Measurements from ENCODE around the gene ACTR3C.

DNA sequence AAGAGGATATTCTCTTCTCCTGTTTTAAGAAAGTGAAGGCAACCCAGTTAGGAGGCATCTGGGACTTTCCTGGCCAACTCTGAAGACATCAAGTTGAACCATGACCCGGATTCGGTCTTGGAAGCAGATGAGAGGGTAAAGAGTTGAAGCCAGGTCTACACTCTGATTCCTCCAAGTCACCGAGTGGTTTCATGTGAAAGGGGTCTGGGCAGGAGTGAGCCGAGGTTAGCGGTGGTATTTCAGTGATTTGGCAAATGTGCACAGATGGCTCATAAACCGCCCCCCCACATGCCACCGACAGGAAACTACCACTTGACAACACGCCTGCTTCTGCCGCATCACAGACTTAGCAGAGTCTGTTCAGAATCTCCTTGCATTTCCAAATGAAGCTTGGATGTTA is 33.9 kb upstream of the ACTR3C start:
- TF ChIP-seq, protein P1, sequence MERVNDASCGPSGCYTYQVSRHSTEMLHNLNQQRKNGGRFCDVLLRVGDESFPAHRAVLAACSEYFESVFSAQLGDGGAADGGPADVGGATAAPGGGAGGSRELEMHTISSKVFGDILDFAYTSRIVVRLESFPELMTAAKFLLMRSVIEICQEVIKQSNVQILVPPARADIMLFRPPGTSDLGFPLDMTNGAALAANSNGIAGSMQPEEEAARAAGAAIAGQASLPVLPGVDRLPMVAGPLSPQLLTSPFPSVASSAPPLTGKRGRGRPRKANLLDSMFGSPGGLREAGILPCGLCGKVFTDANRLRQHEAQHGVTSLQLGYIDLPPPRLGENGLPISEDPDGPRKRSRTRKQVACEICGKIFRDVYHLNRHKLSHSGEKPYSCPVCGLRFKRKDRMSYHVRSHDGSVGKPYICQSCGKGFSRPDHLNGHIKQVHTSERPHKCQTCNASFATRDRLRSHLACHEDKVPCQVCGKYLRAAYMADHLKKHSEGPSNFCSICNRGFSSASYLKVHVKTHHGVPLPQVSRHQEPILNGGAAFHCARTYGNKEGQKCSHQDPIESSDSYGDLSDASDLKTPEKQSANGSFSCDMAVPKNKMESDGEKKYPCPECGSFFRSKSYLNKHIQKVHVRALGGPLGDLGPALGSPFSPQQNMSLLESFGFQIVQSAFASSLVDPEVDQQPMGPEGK (CRISPR knock-in tag; IDR thresholded peaks at IDR 0.05; ENCODE audit: borderline replicate concordance), result no peak
- TF ChIP-seq POU6F1 (CRISPR knock-in tag; IDR thresholded peaks at IDR 0.05; ENCODE audit: borderline replicate concordance, low read depth) (no peak), ZNF70 (CRISPR knock-in tag; IDR thresholded peaks at IDR 0.05) (no peak), ARNTL (CRISPR knock-in tag; IDR thresholded peaks at IDR 0.05; ENCODE audit: borderline replicate concordance, low read depth) (no peak), ESRRG (CRISPR knock-in tag; IDR thresholded peaks at IDR 0.05) (no peak)
- TF ChIP-seq, protein P2, sequence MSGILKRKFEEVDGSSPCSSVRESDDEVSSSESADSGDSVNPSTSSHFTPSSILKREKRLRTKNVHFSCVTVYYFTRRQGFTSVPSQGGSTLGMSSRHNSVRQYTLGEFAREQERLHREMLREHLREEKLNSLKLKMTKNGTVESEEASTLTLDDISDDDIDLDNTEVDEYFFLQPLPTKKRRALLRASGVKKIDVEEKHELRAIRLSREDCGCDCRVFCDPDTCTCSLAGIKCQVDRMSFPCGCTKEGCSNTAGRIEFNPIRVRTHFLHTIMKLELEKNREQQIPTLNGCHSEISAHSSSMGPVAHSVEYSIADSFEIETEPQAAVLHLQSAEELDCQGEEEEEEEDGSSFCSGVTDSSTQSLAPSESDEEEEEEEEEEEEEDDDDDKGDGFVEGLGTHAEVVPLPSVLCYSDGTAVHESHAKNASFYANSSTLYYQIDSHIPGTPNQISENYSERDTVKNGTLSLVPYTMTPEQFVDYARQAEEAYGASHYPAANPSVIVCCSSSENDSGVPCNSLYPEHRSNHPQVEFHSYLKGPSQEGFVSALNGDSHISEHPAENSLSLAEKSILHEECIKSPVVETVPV (CRISPR knock-in tag; IDR thresholded peaks at IDR 0.05), result no peak
- TF ChIP-seq, protein P3, sequence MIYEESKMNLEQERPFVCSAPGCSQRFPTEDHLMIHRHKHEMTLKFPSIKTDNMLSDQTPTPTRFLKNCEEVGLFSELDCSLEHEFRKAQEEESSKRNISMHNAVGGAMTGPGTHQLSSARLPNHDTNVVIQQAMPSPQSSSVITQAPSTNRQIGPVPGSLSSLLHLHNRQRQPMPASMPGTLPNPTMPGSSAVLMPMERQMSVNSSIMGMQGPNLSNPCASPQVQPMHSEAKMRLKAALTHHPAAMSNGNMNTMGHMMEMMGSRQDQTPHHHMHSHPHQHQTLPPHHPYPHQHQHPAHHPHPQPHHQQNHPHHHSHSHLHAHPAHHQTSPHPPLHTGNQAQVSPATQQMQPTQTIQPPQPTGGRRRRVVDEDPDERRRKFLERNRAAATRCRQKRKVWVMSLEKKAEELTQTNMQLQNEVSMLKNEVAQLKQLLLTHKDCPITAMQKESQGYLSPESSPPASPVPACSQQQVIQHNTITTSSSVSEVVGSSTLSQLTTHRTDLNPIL (CRISPR knock-in tag; IDR thresholded peaks at IDR 0.05; ENCODE audit: low read depth), result no peak
